Measurements from ENCODE around the gene RPL10.

- no peak for TF ChIP-seq CTCF (IDR thresholded peaks at IDR 0.05; ENCODE audit: low read length)
- TF ChIP-seq EZH2 (IDR thresholded peaks at IDR 0.05; ENCODE audit: borderline replicate concordance, low read length) = no peak
These were observed 1.6 kb downstream of the RPL10 start for GRCh38 chrX:154399527-154400368.

Data from OCI-LY1 (cell line).